ENCODE data around the gene CHD1.

GRCh38 chr5:98921947-98922505, 6.8 kb downstream of the CHD1 start:
- TF ChIP-seq POLR2A (IDR thresholded peaks at IDR 0.05) (no peak), CTCF (IDR thresholded peaks at IDR 0.05) (no peak)

Data from body of pancreas (tissue), 4 donors.